Testis (tissue), 3 donors: ENCODE data around the gene SLC9C1. TPM values are rescaled to one million over a fixed set of nuclear protein-coding genes. Genes with fewer than 3 reads are reported as not detected.

Experiments
- DNase-seq: peaks from one replicate; pipeline ENCODE4 v3.0.0-alpha.2; 2019
- H3K27ac ChIP-seq, 2 donors: fragments of 200-600 bp; sonication (generic); one replicate each; pipeline ENCODE4 v1.5.1; 2019
- H3K27me3 ChIP-seq: fragments of 200-600 bp; sonication (generic); one replicate; pipeline ENCODE4 v1.5.1; 2019
- H3K36me3 ChIP-seq: fragments of 200-600 bp; sonication (generic); one replicate; pipeline ENCODE4 v1.5.1; 2017; ENCODE audit warnings: low read depth; ENCODE audit errors: missing control alignments
- H3K4me1 ChIP-seq: fragments of 200-600 bp; sonication (generic); one replicate; pipeline ENCODE4 v1.5.1; 2019
- H3K4me3 ChIP-seq, 2 donors: fragments of 200-600 bp; sonication (generic); one replicate each; pipeline ENCODE4 v1.5.1; 2017 to 2019
- H3K9me3 ChIP-seq: fragments of 200-600 bp; sonication (generic); one replicate; pipeline ENCODE4 v1.5.1; 2017
- POLR2A ChIP-seq: fragments of 450-650 bp; IDR thresholded peaks from one replicate; pipeline ENCODE4 v1.6.1; 2017; ENCODE audit warnings: antibody characterized with exemption, mild to moderate bottlenecking, moderate library complexity
- WGBS, 2 donors: methylation state at CpG; one replicate each; pipeline ENCODE4 v1.1.5; 2018; 5-methylcytosine and 5-hydroxymethylcytosine counted together
- intact Hi-C: fragments of 100-400 bp; cut with DNase I; formaldehyde crosslinking; loops from one replicate; pipeline ENCODE4 v1.15.1; 2023; ENCODE audit warnings: low total_unique reads
- polyA plus RNA-seq: library from polyadenylated mRNA; stranded (reverse); fragments of 350-450 nt; fragmentation: Illumina TruSeq; extraction: RNeasy Lipid Tissue Mini Kit (QIAGEN cat#74804); gene quantifications from one replicate; pipeline ENCODE4 v1.2.3, GENCODE V29; 2014; ENCODE audit warnings: low read depth, low replicate concordance; ENCODE audit not compliant: insufficient read depth
- total RNA-seq, 2 donors: library from RNA; depleted of rRNA; stranded (reverse); fragments of >200 nt; gene quantifications; one replicate each; pipeline ENCODE4 v1.2.3, GENCODE V29; 2016
- TF ChIP-seq, protein P1 (sequence below), 3 experiments: fragments of 450-650 bp in 2 of 3; fragments of 200-600 bp in 1 of 3; sonication (generic) in 1 of 3; IDR thresholded peaks; one replicate each; pipeline ENCODE4 v1.5.1; 2016 to 2019; ENCODE audit warnings: antibody characterized with exemption in 3 of 3, mild to moderate bottlenecking in 2 of 3, moderate library complexity in 1 of 3

Gene SLC9C1
- total and polyA plus RNA-seq, 3 donors from 2014 or later, result 3.0 to 20.0 (median 9.8) TPM

DNA sequence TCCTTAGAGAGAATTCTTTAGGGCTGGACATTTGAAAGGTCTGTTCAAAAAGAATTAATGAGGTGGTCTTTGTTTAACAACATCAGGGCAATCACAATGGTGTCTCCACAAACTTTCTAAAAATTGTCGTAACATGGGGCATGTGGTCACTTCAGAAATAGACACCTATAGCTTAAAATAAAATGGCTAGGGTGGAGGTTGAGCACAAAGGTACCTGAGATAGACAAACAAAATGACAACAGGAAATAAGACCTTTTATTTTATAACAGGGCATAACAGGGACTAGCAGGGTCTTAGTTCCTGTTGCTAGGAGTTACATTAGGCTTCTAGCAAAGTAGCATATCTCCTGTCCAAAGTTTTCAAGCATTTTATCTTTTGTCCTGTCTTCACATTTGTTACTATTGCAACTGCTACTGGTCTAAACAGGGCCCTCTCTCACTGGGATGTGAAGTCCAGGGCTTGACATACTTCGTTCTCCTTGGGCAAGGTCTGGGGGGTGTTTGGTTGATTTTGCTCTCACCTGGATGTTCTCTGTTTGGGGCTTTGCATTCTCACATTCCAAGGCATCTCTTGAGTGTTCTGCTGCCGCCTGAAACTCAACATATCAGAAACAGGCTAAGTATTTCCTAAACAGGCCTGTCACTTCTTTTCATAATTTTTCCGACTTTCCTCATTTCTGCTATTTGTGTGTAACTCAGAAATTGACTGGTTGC is 163.9 kb downstream of the SLC9C1 start:
- Histone ChIP-seq H3K9me3 (no peaks in the 10 kb centered on the region), H3K4me1 (peaks cover 11% of the 10 kb centered on the region), H3K4me3 (no peak overlapping the region), H3K27me3 (no peaks in the 10 kb centered on the region), H3K36me3 (no peaks in the 10 kb centered on the region), H3K27ac (no peak overlapping the region)
- WGBS, 2 donors, result 91 to 93% methylated on average over 4 of the region's 4 CpGs
- DNase-seq, result no peak
- no peak for TF ChIP-seq POLR2A
- TF ChIP-seq, protein P1, sequence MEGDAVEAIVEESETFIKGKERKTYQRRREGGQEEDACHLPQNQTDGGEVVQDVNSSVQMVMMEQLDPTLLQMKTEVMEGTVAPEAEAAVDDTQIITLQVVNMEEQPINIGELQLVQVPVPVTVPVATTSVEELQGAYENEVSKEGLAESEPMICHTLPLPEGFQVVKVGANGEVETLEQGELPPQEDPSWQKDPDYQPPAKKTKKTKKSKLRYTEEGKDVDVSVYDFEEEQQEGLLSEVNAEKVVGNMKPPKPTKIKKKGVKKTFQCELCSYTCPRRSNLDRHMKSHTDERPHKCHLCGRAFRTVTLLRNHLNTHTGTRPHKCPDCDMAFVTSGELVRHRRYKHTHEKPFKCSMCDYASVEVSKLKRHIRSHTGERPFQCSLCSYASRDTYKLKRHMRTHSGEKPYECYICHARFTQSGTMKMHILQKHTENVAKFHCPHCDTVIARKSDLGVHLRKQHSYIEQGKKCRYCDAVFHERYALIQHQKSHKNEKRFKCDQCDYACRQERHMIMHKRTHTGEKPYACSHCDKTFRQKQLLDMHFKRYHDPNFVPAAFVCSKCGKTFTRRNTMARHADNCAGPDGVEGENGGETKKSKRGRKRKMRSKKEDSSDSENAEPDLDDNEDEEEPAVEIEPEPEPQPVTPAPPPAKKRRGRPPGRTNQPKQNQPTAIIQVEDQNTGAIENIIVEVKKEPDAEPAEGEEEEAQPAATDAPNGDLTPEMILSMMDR (IDR thresholded peaks at IDR 0.05), result no peak
- intact Hi-C loops, result no loop called here

DNA sequence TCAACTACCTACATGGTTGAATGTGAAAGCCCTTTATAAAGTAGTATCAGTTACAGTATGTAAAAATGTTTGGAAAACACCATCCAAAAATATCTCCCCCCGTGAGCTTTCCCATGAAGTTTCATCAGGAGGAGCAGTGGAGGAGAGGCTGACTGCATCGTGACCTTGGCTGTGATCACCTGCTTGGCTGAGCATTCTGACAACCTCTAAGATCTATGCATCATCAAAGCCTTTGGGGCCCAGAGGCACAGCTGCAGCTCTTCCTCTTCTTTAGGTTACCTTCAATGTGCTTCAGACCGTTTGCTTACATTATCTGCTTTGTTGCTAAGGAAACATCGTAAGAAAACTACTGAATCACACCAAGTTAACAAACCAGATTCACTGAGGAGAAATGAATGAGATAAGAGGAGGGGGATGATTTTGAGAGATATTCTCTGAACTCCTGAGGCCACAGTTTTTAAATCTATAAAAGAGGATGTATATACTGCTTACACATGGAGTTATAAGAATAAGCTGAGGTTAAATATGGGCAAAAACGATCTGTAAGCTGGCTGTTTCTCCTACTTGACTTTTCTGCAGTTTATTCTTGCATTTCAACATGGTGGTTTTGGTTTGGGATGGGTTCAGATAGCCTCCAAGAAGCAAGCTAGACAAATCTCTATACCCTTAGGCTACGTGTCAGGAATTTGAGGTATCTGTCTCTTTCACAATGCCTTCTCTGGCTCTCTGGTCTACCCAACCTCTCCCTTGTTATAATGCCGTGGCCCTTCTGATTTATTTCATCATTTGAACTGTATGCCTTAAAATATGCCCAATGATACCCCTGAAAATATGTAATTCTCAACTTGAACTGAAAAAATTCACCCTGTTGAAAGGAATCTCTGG is 164.9 kb downstream of the SLC9C1 start:
- Histone ChIP-seq H3K27ac (no peak overlapping the region), H3K36me3 (no peaks in the 10 kb centered on the region), H3K27me3 (no peaks in the 10 kb centered on the region), H3K4me1 (peaks cover 11% of the 10 kb centered on the region), H3K4me3 (no peak overlapping the region), H3K9me3 (no peaks in the 10 kb centered on the region)
- 71 to 73% methylated on average over 7 of the region's 7 CpGs for WGBS, 2 donors
- TF ChIP-seq, protein P1 (IDR thresholded peaks at IDR 0.05), result no peak
- no peak for TF ChIP-seq POLR2A
- intact Hi-C loops, result no loop called here
- DNase-seq, result no peak

DNA sequence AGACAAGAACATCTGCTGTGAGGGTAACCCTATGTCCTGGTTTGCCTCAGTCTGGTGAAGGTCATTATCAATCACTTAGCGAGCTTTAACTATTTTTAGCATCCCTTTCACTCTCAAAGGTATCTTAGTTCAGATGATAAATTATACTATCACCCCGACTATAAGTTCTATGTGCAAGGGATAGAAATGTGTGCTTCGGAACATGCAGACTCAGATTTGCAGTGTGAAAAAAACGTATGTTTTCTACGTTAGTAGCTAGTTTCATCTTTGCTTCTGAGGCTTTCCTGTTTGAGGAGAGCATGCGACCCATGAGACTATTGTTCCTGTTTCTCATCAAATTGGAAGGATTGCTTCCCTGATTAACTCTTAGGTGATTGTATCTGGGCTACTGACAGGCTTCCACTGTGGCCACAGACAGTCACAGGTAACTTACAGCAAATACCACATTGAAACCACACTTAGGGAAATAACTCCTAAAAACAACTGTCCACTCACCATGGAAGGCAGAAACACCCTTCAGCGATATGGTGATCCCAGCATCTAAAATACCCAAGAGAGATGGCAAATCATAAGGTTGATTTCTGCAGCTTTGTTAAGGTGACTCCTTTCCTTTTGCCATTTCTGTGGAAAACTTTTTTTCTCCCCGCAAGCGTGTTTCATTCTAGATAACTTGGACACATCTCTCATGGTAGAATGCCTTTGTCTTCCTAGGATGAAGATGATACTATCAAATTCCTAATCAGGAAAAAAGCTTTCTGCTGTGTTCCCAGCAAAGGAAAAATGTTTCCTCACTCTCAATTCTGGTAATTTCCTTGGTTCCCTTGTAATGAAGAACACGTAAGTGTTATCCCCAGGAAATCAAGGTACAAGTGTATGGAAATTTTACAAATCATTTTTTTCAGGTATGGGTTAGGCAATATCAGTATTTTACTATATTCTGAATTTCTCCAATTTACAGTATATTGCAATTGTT is 166.2 kb downstream of the SLC9C1 start:
- no peaks in the 10 kb centered on the region for H3K27me3 ChIP-seq
- whole genome bisulfite sequencing, 2 donors, result 56 to 66% methylated on average over 10 of the region's 10 CpGs
- H3K36me3 ChIP-seq, result no peaks in the 10 kb centered on the region
- DNase-seq, result no peak
- H3K9me3 ChIP-seq, result no peaks in the 10 kb centered on the region
- intact Hi-C loops, result no loop called here
- no peak for TF ChIP-seq POLR2A
- TF ChIP-seq, protein P1 (IDR thresholded peaks at IDR 0.05), result no peak
- H3K4me1 ChIP-seq, result peaks cover 11% of the 10 kb centered on the region
- no peak overlapping the region for H3K4me3 ChIP-seq
- H3K27ac ChIP-seq, result no peak overlapping the region

DNA sequence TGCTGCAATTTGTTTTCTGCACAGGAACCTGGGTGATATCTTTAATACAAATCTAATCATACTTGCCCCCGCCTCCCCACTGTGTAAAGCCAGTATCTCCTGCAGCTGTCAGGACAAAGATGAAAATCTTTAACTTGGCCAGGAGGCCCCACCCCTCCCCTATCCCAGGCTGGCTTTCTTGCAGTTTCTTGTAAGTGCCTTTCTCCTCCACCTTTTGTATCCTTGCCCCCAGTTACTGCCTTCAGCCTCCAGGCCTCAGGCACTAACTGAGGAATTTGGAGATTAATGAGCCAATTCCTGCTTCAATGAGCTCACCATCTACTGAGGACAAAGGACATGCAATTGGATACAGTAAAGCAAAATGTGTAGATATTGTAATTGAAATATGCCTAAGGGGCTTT is 167.5 kb downstream of the SLC9C1 start:
- 76 to 85% methylated on average over 1 of the region's 1 CpG for WGBS, 2 donors
- no peak overlapping the region for H3K27ac ChIP-seq
- intact Hi-C loops, result no loop called here
- H3K4me3 ChIP-seq, result no peak overlapping the region
- no peaks in the 10 kb centered on the region for H3K27me3 ChIP-seq
- no peak for DNase-seq
- H3K9me3 ChIP-seq, result no peaks in the 10 kb centered on the region
- TF ChIP-seq, protein P1 (IDR thresholded peaks at IDR 0.05), result no peak
- TF ChIP-seq POLR2A, result no peak
- H3K4me1 ChIP-seq, result peaks cover 11% of the 10 kb centered on the region
- no peaks in the 10 kb centered on the region for H3K36me3 ChIP-seq
